Large intestine (tissue), 3 donors: ENCODE data around the gene PNRC1. TPM values are rescaled to one million over a fixed set of nuclear protein-coding genes. Genes with fewer than 3 reads are reported as not detected.

Experiments used
- DNase-seq, 2 donors: peaks; one replicate each; pipeline versions ENCODE4 v3.0.0 to v3.0.0-alpha.2; 2013
- H3K27ac ChIP-seq: one replicate; pipeline ENCODE4 v1.5.1; 2013; ENCODE audit warnings: low read length
- H3K27me3 ChIP-seq: 2 replicates; pipeline ENCODE4 v1.6.1; 2013; ENCODE audit warnings: low read length; ENCODE audit not compliant: control insufficient read depth, insufficient read depth
- H3K36me3 ChIP-seq: 2 replicates; pipeline ENCODE4 v1.6.1; 2013; ENCODE audit warnings: low read length; ENCODE audit not compliant: control insufficient read depth, insufficient read depth
- H3K4me1 ChIP-seq: one replicate; pipeline ENCODE4 v1.6.1; 2013; ENCODE audit warnings: low read length; ENCODE audit not compliant: control insufficient read depth, insufficient read depth
- H3K4me3 ChIP-seq: one replicate; pipeline ENCODE4 v1.5.1; 2013; ENCODE audit warnings: low read length
- H3K9me3 ChIP-seq: one replicate; pipeline ENCODE4 v1.6.1; 2013; ENCODE audit warnings: mild to moderate bottlenecking, low read depth, low read length, moderate library complexity; ENCODE audit not compliant: control insufficient read depth
- WGBS: methylation state at CpG from one replicate; pipeline ENCODE4 v1.1.5; 2013; ENCODE audit warnings: low lambda C conversion rate; ENCODE audit not compliant: insufficient coverage; 5-methylcytosine and 5-hydroxymethylcytosine counted together
- polyA plus RNA-seq: library from polyadenylated mRNA; unstranded; fragments of 120-200 nt; gene quantifications from one replicate; pipeline ENCODE4 v1.2.1, GENCODE V29; 2013

PNRC1 gene
- polyA plus RNA-seq, 1 donor = 86.4 TPM

DNA sequence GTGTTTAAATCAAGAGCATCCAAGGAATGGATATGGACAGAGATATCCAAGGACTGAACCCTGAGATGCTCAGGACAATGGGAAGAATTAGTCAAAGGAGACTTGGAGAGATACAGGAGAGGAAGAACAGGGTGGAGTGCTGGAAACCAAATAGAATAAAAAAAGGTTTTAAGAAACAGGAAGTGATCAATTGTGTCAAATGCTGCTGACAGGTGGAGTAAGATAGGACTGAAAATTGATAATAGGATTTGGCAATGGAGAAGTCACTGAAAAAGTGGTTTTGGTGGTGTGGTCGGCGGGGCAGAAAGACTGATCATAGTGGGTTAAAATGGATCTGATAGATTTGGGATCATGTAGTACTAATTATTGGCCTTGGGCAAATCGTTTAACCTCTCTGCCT lies 37.9 kb upstream of the PNRC1 start:
- Histone ChIP-seq H3K27ac (no peak overlapping the region), H3K4me3 (no peak overlapping the region), H3K36me3 (no peaks in the 10 kb centered on the region), H3K4me1 (peaks cover 11% of the 10 kb centered on the region), H3K9me3 (no peaks in the 10 kb centered on the region), H3K27me3 (no peaks in the 10 kb centered on the region)
- no peak for DNase-seq
- WGBS = 100% methylated on average over 2 of the region's 3 CpGs

DNA sequence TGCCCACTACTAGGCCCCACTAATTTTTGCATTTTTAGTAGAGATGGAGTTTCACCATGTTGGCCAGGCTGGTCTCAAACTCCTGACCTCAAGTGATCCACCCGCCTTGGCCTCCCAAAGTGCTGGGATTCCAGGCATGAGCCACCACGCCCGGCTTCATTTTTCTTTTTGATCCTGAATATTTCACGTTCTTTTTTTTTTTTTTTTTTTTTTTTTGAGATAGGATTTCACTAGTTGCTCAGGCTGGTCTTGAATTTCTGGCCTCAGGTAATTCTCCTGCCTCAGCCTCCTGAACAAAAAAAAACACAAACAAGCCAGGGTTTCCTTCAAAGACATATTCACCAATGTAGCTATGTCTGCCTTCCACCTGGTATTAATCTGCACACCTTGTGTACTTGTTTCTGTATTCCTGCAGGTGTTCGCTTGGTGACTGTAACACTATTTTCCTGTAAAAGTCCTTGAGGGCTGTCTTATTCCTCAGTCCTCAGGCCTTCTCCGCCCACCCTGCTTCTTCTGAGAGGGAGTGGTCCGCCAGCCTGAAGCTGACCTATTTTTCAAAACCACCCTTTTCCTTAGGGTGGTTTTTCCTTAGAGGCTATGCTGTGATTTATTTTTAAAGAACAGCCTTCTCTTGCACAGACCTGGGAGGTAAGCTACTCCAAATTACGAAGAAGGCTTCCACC lies 36.1 kb upstream of the PNRC1 start:
- H3K4me1 ChIP-seq = peaks cover 12% of the 10 kb centered on the region
- H3K27me3 ChIP-seq = no peaks in the 10 kb centered on the region
- 83% methylated on average over 3 of the region's 8 CpGs for WGBS
- H3K4me3 ChIP-seq = no peak overlapping the region
- H3K36me3 ChIP-seq = no peaks in the 10 kb centered on the region
- H3K9me3 ChIP-seq = no peaks in the 10 kb centered on the region
- no peak overlapping the region for H3K27ac ChIP-seq
- DNase-seq = no peak

DNA sequence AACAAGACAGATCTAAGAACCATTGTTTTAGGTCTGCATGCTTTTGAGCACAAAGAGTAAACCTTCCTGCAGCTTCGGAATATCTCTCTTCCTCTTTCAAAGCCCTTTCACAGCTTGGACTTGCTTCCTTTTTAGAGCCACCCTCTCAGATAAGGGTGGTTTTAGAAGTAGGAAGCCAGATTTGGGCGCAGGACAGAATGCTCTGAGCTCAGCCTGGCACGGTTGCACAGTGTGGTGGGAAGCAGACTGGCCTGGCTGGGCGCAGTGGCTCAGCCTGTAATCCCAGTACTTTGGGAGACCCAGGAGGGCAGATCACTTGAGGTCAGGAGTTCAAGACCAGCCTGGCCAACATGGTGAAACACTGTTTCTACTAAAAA lies 35.6 kb upstream of the PNRC1 start:
- Histone ChIP-seq H3K27me3 (no peaks in the 10 kb centered on the region), H3K36me3 (no peaks in the 10 kb centered on the region), H3K27ac (no peak overlapping the region), H3K9me3 (no peaks in the 10 kb centered on the region), H3K4me3 (no peak overlapping the region), H3K4me1 (peaks cover 12% of the 10 kb centered on the region)
- no CpG with 5 or more reads among the region's 4 CpGs for WGBS
- DNase-seq = no peak

DNA sequence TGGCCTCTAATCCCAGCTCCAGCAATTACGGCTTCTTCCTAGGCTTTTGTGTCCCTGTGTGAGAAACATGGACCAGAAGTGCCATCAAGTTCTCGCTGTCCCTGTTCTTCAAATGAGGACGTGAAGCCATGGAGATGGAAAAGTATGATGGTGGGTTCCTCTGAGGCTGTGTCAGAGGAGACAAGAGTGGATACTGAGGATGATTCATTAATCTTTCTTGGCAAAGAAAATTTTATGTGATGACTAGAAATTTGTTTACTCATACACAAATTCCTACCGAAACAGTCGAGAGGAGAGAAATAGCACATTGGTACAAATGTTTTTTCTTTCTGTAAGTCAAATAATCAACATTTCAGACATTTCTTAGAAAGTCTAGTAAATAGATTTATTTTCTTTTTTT lies 35.0 kb upstream of the PNRC1 start:
- WGBS = no CpG with 5 or more reads among the region's 5 CpGs
- H3K9me3 ChIP-seq = no peaks in the 10 kb centered on the region
- no peaks in the 10 kb centered on the region for H3K36me3 ChIP-seq
- no peak overlapping the region for H3K4me3 ChIP-seq
- DNase-seq = no peak
- peaks cover 12% of the 10 kb centered on the region for H3K4me1 ChIP-seq
- no peaks in the 10 kb centered on the region for H3K27me3 ChIP-seq
- no peak overlapping the region for H3K27ac ChIP-seq

DNA sequence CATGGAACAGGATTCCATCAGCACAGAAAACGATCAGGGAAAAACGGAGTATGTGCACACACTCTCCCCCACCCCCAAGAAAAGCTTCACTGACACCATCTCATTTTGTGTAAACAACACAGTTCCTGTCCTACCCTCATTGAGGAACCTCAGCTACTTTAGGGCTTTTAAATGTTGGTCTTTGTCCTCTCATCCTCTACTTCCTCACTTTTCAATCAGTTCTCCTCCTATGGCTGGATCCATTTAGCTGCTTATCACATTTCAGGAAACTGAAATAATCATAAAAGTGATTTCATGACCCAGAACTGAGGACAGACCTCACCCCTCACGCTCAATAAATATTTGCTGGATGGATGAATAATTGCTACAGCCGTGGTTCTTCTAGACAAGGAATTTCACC lies 33.1 kb upstream of the PNRC1 start:
- no peaks in the 10 kb centered on the region for H3K9me3 ChIP-seq
- no peaks in the 10 kb centered on the region for H3K36me3 ChIP-seq
- H3K27ac ChIP-seq = no peak overlapping the region
- DNase-seq = peak in 1 of 2 donors; percentile 48
- H3K4me3 ChIP-seq = no peak overlapping the region
- no peaks in the 10 kb centered on the region for H3K27me3 ChIP-seq
- no CpG with 5 or more reads among the region's 4 CpGs for WGBS
- peaks cover 12% of the 10 kb centered on the region for H3K4me1 ChIP-seq

DNA sequence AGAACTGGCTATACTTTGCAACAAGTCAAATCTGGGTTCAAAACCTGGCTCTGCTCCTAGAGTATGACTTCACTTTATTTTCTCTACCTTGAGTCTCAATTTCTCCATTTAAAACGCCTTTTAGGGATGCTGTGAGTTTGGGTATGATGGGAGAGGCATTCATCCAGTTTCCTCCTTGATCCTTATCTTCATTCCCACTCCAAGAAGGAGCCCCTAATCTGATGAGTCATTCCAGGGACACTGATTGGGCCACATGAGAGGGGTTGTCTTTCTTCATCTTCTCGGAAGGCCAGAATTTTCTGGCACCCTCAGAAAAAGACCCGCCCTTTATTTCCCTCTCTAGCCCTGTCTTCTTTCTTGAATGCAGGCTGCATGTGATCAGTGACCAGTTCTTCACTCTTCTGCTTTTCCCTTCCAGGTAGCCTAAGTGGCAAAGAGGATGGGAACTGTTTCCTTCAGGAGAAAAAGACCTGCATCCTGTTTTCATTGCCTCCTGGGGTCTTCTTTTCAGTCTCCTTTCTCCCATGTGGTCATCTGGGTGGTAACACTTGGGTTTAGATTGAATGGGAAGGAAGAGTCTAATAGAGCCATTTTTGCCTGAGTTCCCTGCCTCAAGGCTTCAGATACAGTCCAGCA lies 32.1 kb upstream of the PNRC1 start:
- no CpG with 5 or more reads among the region's 3 CpGs for WGBS
- Histone ChIP-seq H3K9me3 (no peaks in the 10 kb centered on the region), H3K4me3 (no peak overlapping the region), H3K27ac (no peak overlapping the region), H3K27me3 (no peaks in the 10 kb centered on the region), H3K36me3 (no peaks in the 10 kb centered on the region), H3K4me1 (peaks cover 12% of the 10 kb centered on the region)
- DNase-seq = no peak

DNA sequence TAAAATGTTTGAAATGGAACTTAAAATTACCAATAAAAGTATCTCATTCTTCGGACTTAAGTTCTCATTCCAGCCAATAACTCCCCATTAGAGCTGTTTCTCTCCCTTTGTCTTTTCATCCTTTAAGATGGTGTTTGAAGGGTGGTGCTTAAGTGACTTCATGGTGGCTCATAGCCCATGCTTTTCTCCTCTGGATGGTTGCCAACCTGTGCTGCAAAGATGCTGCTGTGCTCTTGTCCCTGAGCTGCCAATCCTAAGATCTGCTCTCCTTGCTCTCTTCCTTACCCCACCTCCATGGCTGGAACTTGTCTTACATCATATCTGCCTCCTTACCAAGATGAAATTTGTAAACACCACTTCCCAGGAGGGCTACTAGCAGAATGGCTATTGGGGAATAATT lies 31.6 kb upstream of the PNRC1 start:
- H3K9me3 ChIP-seq = no peaks in the 10 kb centered on the region
- no peak overlapping the region for H3K27ac ChIP-seq
- H3K27me3 ChIP-seq = no peaks in the 10 kb centered on the region
- H3K4me3 ChIP-seq = no peak overlapping the region
- 100% methylated on average over 1 of the region's 1 CpG for whole genome bisulfite sequencing
- H3K4me1 ChIP-seq = peaks cover 12% of the 10 kb centered on the region
- H3K36me3 ChIP-seq = no peaks in the 10 kb centered on the region
- no peak for DNase-seq

DNA sequence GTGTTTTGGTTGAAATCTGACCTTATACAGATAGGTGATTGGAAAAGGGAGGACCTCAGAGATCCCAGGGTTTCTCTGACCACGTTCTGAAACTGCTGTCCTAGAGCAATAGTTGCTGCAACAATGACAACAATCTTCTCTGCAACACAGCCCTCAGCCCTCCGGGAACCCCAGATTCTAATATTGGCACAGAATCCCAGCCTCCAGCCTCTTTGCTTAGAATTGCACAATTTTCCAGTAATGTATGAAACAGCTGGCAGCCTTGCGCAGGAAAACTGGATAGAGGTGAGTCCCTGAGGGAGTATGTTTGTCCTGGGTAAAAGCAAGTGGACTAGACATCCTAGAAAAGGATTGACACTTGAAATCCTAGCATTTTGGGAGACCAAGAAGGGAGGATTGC lies 30.4 kb upstream of the PNRC1 start:
- Histone ChIP-seq H3K36me3 (no peaks in the 10 kb centered on the region), H3K4me3 (no peak overlapping the region), H3K4me1 (peaks cover 12% of the 10 kb centered on the region), H3K27me3 (no peaks in the 10 kb centered on the region), H3K27ac (no peak overlapping the region), H3K9me3 (no peaks in the 10 kb centered on the region)
- WGBS = 90% methylated on average over 2 of the region's 3 CpGs
- DNase-seq = no peak

DNA sequence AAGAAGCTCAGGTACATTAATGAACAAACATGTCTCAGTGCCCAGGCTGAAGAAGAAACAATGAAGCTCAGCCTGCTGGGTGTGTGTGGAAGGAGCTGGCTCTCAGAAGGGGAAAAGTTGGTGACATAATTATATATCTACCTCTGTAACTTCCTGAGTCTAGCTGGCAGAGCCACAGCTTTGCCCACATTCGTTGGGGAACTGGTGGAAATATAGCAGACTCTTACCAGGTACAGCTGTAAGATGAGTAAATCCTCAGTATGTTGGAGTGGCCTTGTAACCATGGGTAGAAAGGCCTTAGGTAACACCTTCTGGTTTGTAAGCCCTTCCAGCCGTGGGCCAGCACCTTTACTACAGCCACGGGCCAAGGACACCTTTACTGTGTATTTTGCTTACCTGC lies 29.9 kb upstream of the PNRC1 start:
- Histone ChIP-seq H3K9me3 (no peaks in the 10 kb centered on the region), H3K4me1 (peaks cover 12% of the 10 kb centered on the region), H3K36me3 (no peaks in the 10 kb centered on the region), H3K27me3 (no peaks in the 10 kb centered on the region), H3K27ac (no peak overlapping the region), H3K4me3 (no peak overlapping the region)
- no peak for DNase-seq
- no CpG with 5 or more reads among the region's 3 CpGs for WGBS

DNA sequence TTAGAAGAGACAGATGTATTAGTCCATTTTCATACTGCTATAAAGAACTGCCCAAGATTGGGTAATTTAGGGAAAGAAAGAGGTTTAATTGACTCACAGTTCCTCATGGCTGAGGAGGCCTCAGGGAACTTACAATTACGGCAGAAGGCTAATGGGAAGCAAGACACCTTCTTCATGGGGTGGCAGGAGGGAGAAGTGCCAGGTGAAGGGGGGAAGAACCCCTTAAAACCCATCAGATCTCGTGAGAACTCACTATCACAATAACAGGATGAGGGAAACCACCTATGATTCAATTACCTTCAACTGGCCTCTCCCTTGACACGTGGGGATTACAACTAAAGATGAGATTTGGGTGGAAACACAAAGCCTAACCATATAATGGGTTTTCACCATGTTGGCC lies 28.9 kb upstream of the PNRC1 start:
- no peaks in the 10 kb centered on the region for H3K27me3 ChIP-seq
- H3K4me3 ChIP-seq = no peak overlapping the region
- DNase-seq = no peak
- no peaks in the 10 kb centered on the region for H3K36me3 ChIP-seq
- no CpG with 5 or more reads among the region's 3 CpGs for WGBS
- H3K27ac ChIP-seq = no peak overlapping the region
- peaks cover 2% of the 10 kb centered on the region for H3K9me3 ChIP-seq
- H3K4me1 ChIP-seq = peaks cover 11% of the 10 kb centered on the region

DNA sequence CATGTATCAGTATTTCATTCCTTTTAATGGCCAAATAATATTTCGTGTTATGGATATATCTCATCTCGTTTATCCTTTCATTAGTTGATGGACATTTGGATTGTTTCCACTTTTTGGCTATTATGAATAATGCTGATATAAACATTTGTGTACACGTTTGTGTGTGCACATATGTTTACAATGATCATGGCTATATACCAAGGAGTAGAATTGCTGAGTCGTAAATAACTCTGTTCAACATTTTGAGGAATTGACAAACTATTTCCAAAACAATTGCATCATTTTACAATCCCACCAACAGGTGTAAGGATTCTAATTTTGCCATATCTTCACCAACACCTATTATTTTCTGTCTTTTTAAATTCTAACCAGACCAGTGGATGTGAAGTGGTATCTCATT lies 26.3 kb upstream of the PNRC1 start:
- DNase-seq = no peak
- H3K27ac ChIP-seq = no peak overlapping the region
- H3K4me3 ChIP-seq = no peak overlapping the region
- no peaks in the 10 kb centered on the region for H3K27me3 ChIP-seq
- no peaks in the 10 kb centered on the region for H3K4me1 ChIP-seq
- H3K36me3 ChIP-seq = no peaks in the 10 kb centered on the region
- 92% methylated on average over 2 of the region's 4 CpGs for WGBS
- peaks cover 2% of the 10 kb centered on the region for H3K9me3 ChIP-seq
